Measurements from ENCODE around the gene ABCC4. TPM values are rescaled to one million over a fixed set of nuclear protein-coding genes. Genes with fewer than 3 reads are reported as not detected.
"Not testable (repeated sequence)": the region's sequence is repeated elsewhere in the genome, so short reads cannot be mapped to it uniquely, and the experiment has no call there.

The ABCC4 gene
- total RNA-seq, 6 experiments from 2014 or later = 1.1 to 4.9 (median 3.8) TPM

- Histone ChIP-seq H3K9me3 (no peaks in the 10 kb centered on the region), H3K36me3 (no peaks in the 10 kb centered on the region), H3K27ac (no peak overlapping the region), H3K27me3 (no peaks in the 10 kb centered on the region), H3K4me1 (peaks cover 0 to 13% (median 2%) of the 10 kb centered on the region in 4 donors), H3K4me3 (no peak overlapping the region)
- intact Hi-C loops (cut with DNase I) = no loop called here
- WGBS (ENCODE audit: insufficient coverage, low coverage, low lambda C conversion rate, missing lambda C conversion rate) = 80% methylated on average over 3 of the region's 3 CpGs
- ATAC-seq (peak; percentile 19 to 59 (median 46)), DNase-seq (no peak)
- TF ChIP-seq CTCF (IDR thresholded peaks at IDR 0.05) (no peak), POLR2A (IDR thresholded peaks at IDR 0.05) (no peak)
These were observed 22.2 kb downstream of the ABCC4 start for GRCh38 chr13:95279016-95279415.

- DNase-seq (no peak), ATAC-seq (no peak)
- peaks cover 0 to 13% (median 2%) of the 10 kb centered on the region in 4 donors for H3K4me1 ChIP-seq
- H3K27me3 ChIP-seq = no peaks in the 10 kb centered on the region
- H3K36me3 ChIP-seq = no peaks in the 10 kb centered on the region
- intact Hi-C loops (cut with DNase I) = no loop called here
- 40% methylated on average over 1 of the region's 4 CpGs for WGBS (ENCODE audit: insufficient coverage, low coverage, low lambda C conversion rate, missing lambda C conversion rate)
- no peaks in the 10 kb centered on the region for H3K9me3 ChIP-seq
- no peak overlapping the region for H3K4me3 ChIP-seq
- H3K27ac ChIP-seq = no peak overlapping the region
- no peak for TF ChIP-seq CTCF (IDR thresholded peaks at IDR 0.05)
- TF ChIP-seq POLR2A (IDR thresholded peaks at IDR 0.05) = no peak
These were observed 25.2 kb downstream of the ABCC4 start for GRCh38 chr13:95276037-95276505.

GRCh38 chr13:95275322-95276036 is 25.8 kb downstream of the ABCC4 start:
- no peak for DNase-seq
- TF ChIP-seq CTCF (IDR thresholded peaks at IDR 0.05) = no peak
- intact Hi-C loops (cut with DNase I) = no loop called here

GRCh38 chr13:95273592-95274132 is 27.6 kb downstream of the ABCC4 start:
- intact Hi-C loops (cut with DNase I); H3K36me3 ChIP-seq; H3K27ac ChIP-seq; DNase-seq; H3K9me3 ChIP-seq; ATAC-seq; H3K27me3 ChIP-seq; H3K4me3 ChIP-seq: not testable (repeated sequence)
- 95% methylated on average over 6 of the region's 12 CpGs for WGBS (ENCODE audit: insufficient coverage, low coverage, low lambda C conversion rate, missing lambda C conversion rate)
- H3K4me1 ChIP-seq = peaks cover 0 to 13% (median 2%) of the 10 kb centered on the region in 4 donors

More at GRCh38 chr13:95275322-95276036, 25.8 kb downstream of the ABCC4 start:
- peaks cover 0 to 13% (median 2%) of the 10 kb centered on the region in 4 donors for H3K4me1 ChIP-seq
- H3K36me3 ChIP-seq = no peaks in the 10 kb centered on the region
- no peak overlapping the region for H3K27ac ChIP-seq
- no peak overlapping the region for H3K4me3 ChIP-seq
- no peaks in the 10 kb centered on the region for H3K27me3 ChIP-seq
- H3K9me3 ChIP-seq = no peaks in the 10 kb centered on the region
- 32% methylated on average over 4 of the region's 4 CpGs for WGBS (ENCODE audit: insufficient coverage, low coverage, low lambda C conversion rate, missing lambda C conversion rate)
- ATAC-seq = peak in 3 of 4 donors; percentile 29 to 64 (median 40)

- H3K4me3 ChIP-seq; H3K9me3 ChIP-seq; DNase-seq; intact Hi-C loops (cut with DNase I); H3K36me3 ChIP-seq; H3K27me3 ChIP-seq; ATAC-seq: not testable (repeated sequence)
- WGBS (ENCODE audit: insufficient coverage, low coverage, low lambda C conversion rate, missing lambda C conversion rate) = 77% methylated on average over 3 of the region's 7 CpGs
- Histone ChIP-seq H3K4me1 (peaks cover 0 to 13% (median 2%) of the 10 kb centered on the region in 4 donors), H3K27ac (peak overlapping the region in 1 of 3 donors; percentile 22)
These were observed 29.2 kb downstream of the ABCC4 start for GRCh38 chr13:95272076-95272475.
